Measurements from ENCODE around the gene NR1I2. TPM values are rescaled to one million over a fixed set of nuclear protein-coding genes. Genes with fewer than 3 reads are reported as not detected.

NR1I2 gene
- total RNA-seq, 4 donors from 2014 or later: 0.39 to 0.87 TPM; not detected in 2

GRCh38 chr3:119751423-119751822, 30.5 kb upstream of the NR1I2 start:
- DNase-seq (ENCODE audit: low spot score in 2 of 2): no peak
- H3K9me3 ChIP-seq: peaks cover 0 to 12% (median 0%) of the 10 kb centered on the region in 4 donors
- H3K27me3 ChIP-seq: no peaks in the 10 kb centered on the region
- WGBS, 2 donors: 90 to 94% methylated on average over 3 of the region's 3 CpGs
- peaks cover 0 to 92% (median 0%) of the 10 kb centered on the region in 3 donors for H3K36me3 ChIP-seq
- TF ChIP-seq CTCF (IDR thresholded peaks at IDR 0.05) (no peak), EP300 (IDR thresholded peaks at IDR 0.05) (no peak), POLR2A (IDR thresholded peaks at IDR 0.05) (no peak)
- no peaks in the 10 kb centered on the region for H3K4me1 ChIP-seq
- no peak overlapping the region for H3K4me3 ChIP-seq
- no peak overlapping the region for H3K27ac ChIP-seq

DNA sequence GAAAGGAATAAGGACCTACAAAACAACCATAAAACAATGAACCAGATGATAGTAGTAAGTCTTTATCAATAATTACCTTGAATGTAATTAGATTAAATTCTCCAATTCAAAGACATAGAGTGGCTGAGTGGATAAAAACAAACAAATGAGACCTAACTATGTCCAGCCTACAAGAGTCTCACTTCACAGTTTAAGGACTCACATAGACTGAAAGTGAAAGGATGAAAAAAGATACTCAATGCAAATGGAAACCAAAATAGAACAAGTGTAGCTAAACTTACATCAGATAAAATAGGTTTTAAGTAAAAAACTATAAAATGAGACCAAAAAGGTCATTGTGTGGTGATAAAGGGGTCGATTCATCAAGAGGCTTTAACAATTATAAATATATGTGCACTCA, 21.9 kb upstream of the NR1I2 start:
- WGBS, 2 donors: 87 to 93% methylated on average over 1 of the region's 1 CpG
- no peak for TF ChIP-seq EP300 (IDR thresholded peaks at IDR 0.05)
- no peak for TF ChIP-seq POLR2A (IDR thresholded peaks at IDR 0.05)
- no peak for TF ChIP-seq CTCF (IDR thresholded peaks at IDR 0.05)
- no peak overlapping the region for H3K4me3 ChIP-seq
- no peak overlapping the region for H3K27ac ChIP-seq
- DNase-seq (ENCODE audit: low spot score in 2 of 2): no peak
- peaks cover 0 to 41% (median 0%) of the 10 kb centered on the region in 3 donors for H3K36me3 ChIP-seq
- no peaks in the 10 kb centered on the region for H3K27me3 ChIP-seq
- peaks cover 0 to 20% (median 0%) of the 10 kb centered on the region in 4 donors for H3K9me3 ChIP-seq
- H3K4me1 ChIP-seq: no peaks in the 10 kb centered on the region

- TF ChIP-seq EP300 (IDR thresholded peaks at IDR 0.05) (no peak), CTCF (IDR thresholded peaks at IDR 0.05) (no peak), POLR2A (IDR thresholded peaks at IDR 0.05) (no peak)
- DNase-seq (ENCODE audit: low spot score in 2 of 2): no peak
- Histone ChIP-seq H3K4me1 (no peaks in the 10 kb centered on the region), H3K36me3 (peaks cover 0 to 14% (median 0%) of the 10 kb centered on the region in 3 donors), H3K27ac (no peak overlapping the region), H3K27me3 (no peaks in the 10 kb centered on the region), H3K4me3 (no peak overlapping the region), H3K9me3 (peaks cover 0 to 17% (median 0%) of the 10 kb centered on the region in 4 donors)
- 79 to 90% methylated on average over 2 of the region's 2 CpGs for WGBS, 2 donors
Measured at GRCh38 chr3:119762876-119763275, 19.0 kb upstream of the NR1I2 start.

DNA sequence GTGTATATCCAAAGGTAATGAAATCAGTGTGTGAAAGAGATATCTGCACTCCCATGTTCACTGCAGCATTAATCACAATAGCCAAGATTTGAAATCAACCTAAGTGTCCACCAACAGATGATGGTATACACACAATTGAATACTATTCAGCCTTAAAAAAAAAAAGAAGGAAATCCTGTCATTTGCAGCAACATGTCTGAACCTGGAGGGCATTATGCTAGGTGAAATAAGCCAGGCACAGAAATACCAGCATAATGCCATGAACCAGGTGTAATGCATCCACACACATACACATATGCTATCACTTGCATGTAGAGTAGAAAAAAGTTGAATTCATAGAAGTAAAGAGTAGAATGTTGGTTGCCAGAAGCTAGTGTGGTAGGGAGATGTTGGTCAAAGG, 18.4 kb upstream of the NR1I2 start:
- Histone ChIP-seq H3K9me3 (peaks cover 0 to 17% (median 0%) of the 10 kb centered on the region in 4 donors), H3K4me3 (no peak overlapping the region), H3K36me3 (peaks cover 0 to 8% (median 0%) of the 10 kb centered on the region in 3 donors), H3K27ac (no peak overlapping the region), H3K27me3 (no peaks in the 10 kb centered on the region), H3K4me1 (no peaks in the 10 kb centered on the region)
- TF ChIP-seq POLR2A (IDR thresholded peaks at IDR 0.05) (no peak), EP300 (IDR thresholded peaks at IDR 0.05) (no peak), CTCF (IDR thresholded peaks at IDR 0.05) (no peak)
- DNase-seq (ENCODE audit: low spot score in 2 of 2): no peak

- DNase-seq (ENCODE audit: low spot score in 2 of 2): no peak
- no peak overlapping the region for H3K27ac ChIP-seq
- H3K27me3 ChIP-seq: no peaks in the 10 kb centered on the region
- peaks cover 0 to 16% (median 0%) of the 10 kb centered on the region in 4 donors for H3K9me3 ChIP-seq
- WGBS, 2 donors: 90 to 93% methylated on average over 1 of the region's 1 CpG
- H3K36me3 ChIP-seq: no peaks in the 10 kb centered on the region
- H3K4me1 ChIP-seq: no peaks in the 10 kb centered on the region
- TF ChIP-seq CTCF (IDR thresholded peaks at IDR 0.05) (no peak), EP300 (IDR thresholded peaks at IDR 0.05) (no peak), POLR2A (IDR thresholded peaks at IDR 0.05) (no peak)
- H3K4me3 ChIP-seq: no peak overlapping the region
Measured at GRCh38 chr3:119765239-119765638, 16.7 kb upstream of the NR1I2 start.

All from tibial nerve (tissue), 4 donors.